Loucy (cell line): Measurements from ENCODE around the gene C1orf50.

Experiments
- EZH2phosphoT487 ChIP-seq: fragments of 200-600 bp; IDR thresholded peaks from 2 replicates; pipeline ENCODE4 v1.6.1; 2018; ENCODE audit warnings: antibody characterized with exemption, mild to moderate bottlenecking, moderate library complexity, borderline replicate concordance
- TF ChIP-seq, protein P1 (sequence below): fragments of 200-600 bp; sonication (generic); conservative IDR thresholded peaks from 2 replicates; pipeline ENCODE4 v1.5.1; 2014; ENCODE audit warnings: mild to moderate bottlenecking, antibody characterized with exemption, low read length

DNA sequence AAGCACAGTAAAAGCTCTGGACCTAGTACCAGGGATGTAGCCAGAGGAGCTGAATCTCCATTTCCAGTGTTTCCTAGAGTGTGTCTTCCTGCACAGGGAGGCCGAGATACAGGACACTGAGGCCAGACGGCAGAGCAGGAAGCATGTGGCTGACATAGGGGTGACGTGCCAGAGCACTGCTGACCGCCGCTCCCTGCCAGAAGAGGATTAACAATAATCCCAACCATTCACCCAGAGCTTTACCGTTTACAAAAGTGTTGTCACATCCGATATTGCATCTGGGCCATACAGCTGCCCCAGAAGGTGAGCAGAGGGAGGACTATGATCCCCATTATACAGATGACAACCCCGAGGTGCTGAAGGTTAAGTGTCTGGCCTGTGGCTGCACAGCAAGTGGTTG is 21.2 kb upstream of the C1orf50 start:
- no peak for TF ChIP-seq EZH2phosphoT487
- TF ChIP-seq, protein P1, sequence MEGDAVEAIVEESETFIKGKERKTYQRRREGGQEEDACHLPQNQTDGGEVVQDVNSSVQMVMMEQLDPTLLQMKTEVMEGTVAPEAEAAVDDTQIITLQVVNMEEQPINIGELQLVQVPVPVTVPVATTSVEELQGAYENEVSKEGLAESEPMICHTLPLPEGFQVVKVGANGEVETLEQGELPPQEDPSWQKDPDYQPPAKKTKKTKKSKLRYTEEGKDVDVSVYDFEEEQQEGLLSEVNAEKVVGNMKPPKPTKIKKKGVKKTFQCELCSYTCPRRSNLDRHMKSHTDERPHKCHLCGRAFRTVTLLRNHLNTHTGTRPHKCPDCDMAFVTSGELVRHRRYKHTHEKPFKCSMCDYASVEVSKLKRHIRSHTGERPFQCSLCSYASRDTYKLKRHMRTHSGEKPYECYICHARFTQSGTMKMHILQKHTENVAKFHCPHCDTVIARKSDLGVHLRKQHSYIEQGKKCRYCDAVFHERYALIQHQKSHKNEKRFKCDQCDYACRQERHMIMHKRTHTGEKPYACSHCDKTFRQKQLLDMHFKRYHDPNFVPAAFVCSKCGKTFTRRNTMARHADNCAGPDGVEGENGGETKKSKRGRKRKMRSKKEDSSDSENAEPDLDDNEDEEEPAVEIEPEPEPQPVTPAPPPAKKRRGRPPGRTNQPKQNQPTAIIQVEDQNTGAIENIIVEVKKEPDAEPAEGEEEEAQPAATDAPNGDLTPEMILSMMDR = no peak
